SH-SY5Y (cell line): Measurements from ENCODE around the gene ZEB2.

Experiments used
- GATA2 ChIP-seq: IDR thresholded peaks from 2 replicates; pipeline ENCODE4 v1.6.1; 2011; ENCODE audit warnings: mild to moderate bottlenecking, low read depth, low read length
- GATA3 ChIP-seq: IDR thresholded peaks from 2 replicates; pipeline ENCODE4 v1.6.1; 2011; ENCODE audit warnings: low read depth, mild to moderate bottlenecking, low read length, moderate library complexity

- TF ChIP-seq GATA3 (no peak), GATA2 (no peak)
Measured at GRCh38 chr2:144484201-144484948, 35.5 kb downstream of the ZEB2 start.
